IPS-18c (cell line): ENCODE measurements around the gene BMPER.

Experiments used
- H3K4me3 ChIP-seq: 2 replicates; pipeline ENCODE4 v1.7.0; 2013; ENCODE audit warnings: low read depth, mild to moderate bottlenecking, low read length, moderate library complexity; ENCODE audit not compliant: insufficient read depth
- H3K9me3 ChIP-seq: one replicate; pipeline ENCODE4 v1.6.1; 2013; ENCODE audit warnings: mild to moderate bottlenecking, low read length, moderate library complexity; ENCODE audit not compliant: control insufficient read depth, insufficient read depth

The BMPER gene

GRCh38 chr7:34187798-34188307 is 282.5 kb downstream of the BMPER start:
- Histone ChIP-seq H3K4me3 (no peak overlapping the region), H3K9me3 (no peaks in the 10 kb centered on the region)

GRCh38 chr7:34189031-34189430 is 283.7 kb downstream of the BMPER start:
- Histone ChIP-seq H3K4me3 (no peak overlapping the region), H3K9me3 (no peaks in the 10 kb centered on the region)

- H3K4me3 ChIP-seq, result no peak overlapping the region
- H3K9me3 ChIP-seq, result no peaks in the 10 kb centered on the region
These were observed 285.0 kb downstream of the BMPER start for GRCh38 chr7:34190299-34190698.

- Histone ChIP-seq H3K4me3 (no peak overlapping the region), H3K9me3 (no peaks in the 10 kb centered on the region)
These were observed 285.8 kb downstream of the BMPER start for GRCh38 chr7:34191162-34191561.

GRCh38 chr7:34191771-34192479 is 286.6 kb downstream of the BMPER start:
- Histone ChIP-seq H3K9me3 (no peaks in the 10 kb centered on the region), H3K4me3 (no peak overlapping the region)

- H3K9me3 ChIP-seq, result no peaks in the 10 kb centered on the region
These were observed 287.6 kb downstream of the BMPER start for GRCh38 chr7:34192906-34193305.

GRCh38 chr7:34198231-34198641 is 292.9 kb downstream of the BMPER start:
- H3K4me3 ChIP-seq, result no peak overlapping the region; the same call in 1 of the 2 replicates
- no peaks in the 10 kb centered on the region for H3K9me3 ChIP-seq

More at GRCh38 chr7:34192906-34193305, 287.6 kb downstream of the BMPER start:
- no peak overlapping the region for H3K4me3 ChIP-seq
